NB4 (cell line): ENCODE measurements around the gene NAA80.

Source experiments
- DNase-seq: peaks from one replicate; pipeline ENCODE4 v3.0.0; 2010; ENCODE audit warnings: low read depth
- H3K4me3 ChIP-seq: one replicate; pipeline ENCODE4 v1.5.1; 2011; ENCODE audit warnings: mild to moderate bottlenecking, low read depth, low read length, moderate library complexity
- MYC ChIP-seq: IDR thresholded peaks from 2 replicates; pipeline ENCODE4 v1.6.1; 2011; ENCODE audit warnings: low read depth, low read length
- POLR2A ChIP-seq: IDR thresholded peaks from 2 replicates; pipeline ENCODE4 v1.6.1; 2011; ENCODE audit warnings: mild to moderate bottlenecking; ENCODE audit not compliant: insufficient read length; ENCODE audit errors: extremely low read depth
- TF ChIP-seq, protein P1 (sequence below): IDR thresholded peaks from 2 replicates; pipeline ENCODE4 v1.6.1; 2011; ENCODE audit warnings: low read depth, low read length
- TF ChIP-seq, protein P2 (sequence below): IDR thresholded peaks from one replicate; pipeline ENCODE4 v1.5.1; 2012; ENCODE audit warnings: low read depth, low read length

Gene NAA80

DNA sequence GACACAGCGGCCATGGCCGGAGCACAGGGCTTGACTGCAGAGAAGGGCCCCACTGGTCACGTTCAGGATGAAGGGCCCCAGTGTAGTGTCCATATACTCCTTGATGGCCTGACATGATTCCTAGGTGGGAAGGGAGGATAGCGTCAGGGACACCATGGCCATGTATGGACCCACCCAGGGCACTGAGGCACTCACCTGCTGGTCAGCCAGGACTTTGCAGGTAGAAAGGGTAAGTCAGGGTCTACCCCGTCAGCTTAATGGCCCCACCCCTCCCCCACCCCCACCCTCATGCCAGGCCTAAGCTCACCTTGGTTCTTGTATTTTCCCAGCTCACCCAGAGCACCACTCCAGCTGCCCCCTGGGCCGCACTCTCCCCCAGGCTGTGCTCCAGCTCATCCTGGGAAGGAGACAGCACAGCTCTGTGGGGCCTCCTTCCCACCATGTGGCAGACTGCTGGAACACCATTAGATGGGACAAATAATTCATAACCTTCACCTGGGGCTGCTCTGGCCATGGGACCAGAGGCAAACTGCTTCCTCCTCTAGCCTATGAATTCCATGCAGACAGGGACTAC is 1.6 kb upstream of the NAA80 start:
- DNase-seq, result no peak
- no peak overlapping the region for H3K4me3 ChIP-seq
- TF ChIP-seq, protein P1, sequence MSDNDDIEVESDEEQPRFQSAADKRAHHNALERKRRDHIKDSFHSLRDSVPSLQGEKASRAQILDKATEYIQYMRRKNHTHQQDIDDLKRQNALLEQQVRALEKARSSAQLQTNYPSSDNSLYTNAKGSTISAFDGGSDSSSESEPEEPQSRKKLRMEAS, result no peak
- TF ChIP-seq, protein P2, sequence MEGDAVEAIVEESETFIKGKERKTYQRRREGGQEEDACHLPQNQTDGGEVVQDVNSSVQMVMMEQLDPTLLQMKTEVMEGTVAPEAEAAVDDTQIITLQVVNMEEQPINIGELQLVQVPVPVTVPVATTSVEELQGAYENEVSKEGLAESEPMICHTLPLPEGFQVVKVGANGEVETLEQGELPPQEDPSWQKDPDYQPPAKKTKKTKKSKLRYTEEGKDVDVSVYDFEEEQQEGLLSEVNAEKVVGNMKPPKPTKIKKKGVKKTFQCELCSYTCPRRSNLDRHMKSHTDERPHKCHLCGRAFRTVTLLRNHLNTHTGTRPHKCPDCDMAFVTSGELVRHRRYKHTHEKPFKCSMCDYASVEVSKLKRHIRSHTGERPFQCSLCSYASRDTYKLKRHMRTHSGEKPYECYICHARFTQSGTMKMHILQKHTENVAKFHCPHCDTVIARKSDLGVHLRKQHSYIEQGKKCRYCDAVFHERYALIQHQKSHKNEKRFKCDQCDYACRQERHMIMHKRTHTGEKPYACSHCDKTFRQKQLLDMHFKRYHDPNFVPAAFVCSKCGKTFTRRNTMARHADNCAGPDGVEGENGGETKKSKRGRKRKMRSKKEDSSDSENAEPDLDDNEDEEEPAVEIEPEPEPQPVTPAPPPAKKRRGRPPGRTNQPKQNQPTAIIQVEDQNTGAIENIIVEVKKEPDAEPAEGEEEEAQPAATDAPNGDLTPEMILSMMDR, result no peak
- TF ChIP-seq MYC (no peak), POLR2A (no peak)

DNA sequence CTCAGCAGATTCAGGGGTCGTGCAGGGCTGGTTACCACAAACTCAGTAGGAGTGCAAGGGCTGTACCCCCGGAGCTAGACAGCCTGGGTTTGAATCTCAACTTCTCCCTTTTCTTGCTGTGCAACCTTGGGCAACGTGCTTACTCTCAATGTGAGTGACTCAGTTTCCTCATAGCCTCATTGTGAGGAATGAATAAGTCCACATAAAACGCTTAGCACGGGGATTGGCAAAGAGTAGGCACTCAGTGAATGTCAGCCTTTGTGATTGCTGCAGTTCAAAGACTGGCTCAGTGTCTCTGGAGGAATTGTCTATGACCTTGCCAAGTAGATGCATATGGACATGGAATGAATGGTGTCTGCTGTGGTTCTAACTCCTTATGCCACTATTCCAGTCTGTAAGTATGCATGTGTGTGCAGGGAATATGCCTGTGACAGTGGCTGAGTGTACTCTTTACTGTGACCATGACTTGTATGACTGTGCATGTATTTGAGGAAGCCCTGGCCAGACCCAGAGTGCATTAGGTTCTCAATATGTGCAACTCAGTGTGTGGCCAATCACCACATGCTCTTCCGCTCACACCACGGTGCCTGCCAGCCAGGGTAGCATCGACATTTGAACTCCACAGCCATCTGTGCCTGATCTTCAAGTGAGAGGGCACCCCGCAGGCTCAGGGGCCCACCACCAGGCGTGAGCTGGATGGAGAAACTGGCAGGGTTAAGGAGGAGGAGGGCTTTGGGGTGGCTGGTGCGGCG is 900 bp upstream of the NAA80 start:
- TF ChIP-seq MYC (peak; percentile 84), POLR2A (peak; percentile 28)
- TF ChIP-seq, protein P1, result peak; percentile 93
- TF ChIP-seq, protein P2, result no peak
- peak; percentile 79 for DNase-seq
- peak overlapping the region; percentile 72 for H3K4me3 ChIP-seq

DNA sequence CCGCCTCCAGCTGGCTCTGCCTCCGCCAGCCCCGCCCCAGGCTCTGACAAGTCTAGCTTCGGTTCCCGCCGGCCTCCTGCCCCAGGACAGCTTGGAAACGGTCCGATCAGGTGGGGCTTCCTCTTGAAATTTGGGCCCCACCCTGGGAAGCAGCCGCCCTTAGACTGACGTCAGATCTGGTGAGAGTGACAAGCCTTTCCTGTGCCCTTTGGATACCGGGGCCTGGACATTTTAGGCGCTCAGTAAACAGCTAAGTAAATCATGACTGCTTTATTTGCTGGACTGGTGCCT is 378 bp upstream of the NAA80 start:
- H3K4me3 ChIP-seq, result peak overlapping the region; percentile 72
- DNase-seq, result no peak
- TF ChIP-seq POLR2A (no peak), MYC (peak; percentile 62)
- TF ChIP-seq, protein P2, result no peak
- TF ChIP-seq, protein P1, result no peak

DNA sequence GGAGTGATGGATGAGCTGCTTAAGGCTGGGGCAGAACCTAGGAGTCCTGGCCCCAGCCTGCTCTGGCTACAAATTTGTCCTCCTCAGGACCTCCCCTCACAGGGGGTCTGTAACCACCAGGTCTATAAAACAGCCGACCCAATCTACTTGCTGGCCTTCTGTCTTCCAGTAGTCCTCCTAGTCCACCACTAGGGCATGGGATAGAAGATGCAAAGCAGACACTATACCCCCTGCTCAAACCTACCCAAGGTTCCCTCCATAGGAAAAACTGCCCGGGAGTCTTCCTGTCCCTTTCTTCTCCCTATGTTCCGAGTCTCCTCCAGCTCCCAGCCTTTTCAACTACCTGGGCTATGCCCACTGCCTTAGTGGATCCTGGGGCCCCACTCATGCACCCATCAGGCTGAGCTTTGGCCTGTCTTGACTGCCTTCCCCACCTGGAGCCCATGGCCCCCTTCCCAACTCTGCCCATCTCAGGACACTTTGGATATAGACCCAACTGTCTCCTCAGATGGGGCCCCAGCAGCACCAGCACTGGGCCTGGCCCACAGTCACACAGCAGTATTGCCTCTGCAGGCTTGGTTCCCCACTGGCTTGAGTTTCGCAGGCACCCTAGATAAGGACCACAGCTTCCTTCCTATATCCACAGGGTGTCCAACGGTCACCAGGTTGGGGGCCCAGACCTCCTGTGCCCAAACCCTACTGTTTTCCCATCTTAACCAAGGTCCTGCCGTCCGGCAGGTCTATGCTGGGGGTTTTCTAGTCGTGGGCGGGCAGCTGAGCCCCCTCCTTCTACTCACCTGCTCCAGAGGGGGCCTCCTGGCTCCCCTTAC is 1.1 kb downstream of the NAA80 start:
- H3K4me3 ChIP-seq, result peak overlapping the region; percentile 78
- TF ChIP-seq, protein P2, result peak; percentile 24
- TF ChIP-seq, protein P1, result 0 out of 2 replicates have a peak, but pooled peaks have one; percentile 33
- TF ChIP-seq POLR2A, result no peak
- peak; percentile 33; the same call in 1 of the 2 replicates for TF ChIP-seq MYC
- DNase-seq, result peak; percentile 71

DNA sequence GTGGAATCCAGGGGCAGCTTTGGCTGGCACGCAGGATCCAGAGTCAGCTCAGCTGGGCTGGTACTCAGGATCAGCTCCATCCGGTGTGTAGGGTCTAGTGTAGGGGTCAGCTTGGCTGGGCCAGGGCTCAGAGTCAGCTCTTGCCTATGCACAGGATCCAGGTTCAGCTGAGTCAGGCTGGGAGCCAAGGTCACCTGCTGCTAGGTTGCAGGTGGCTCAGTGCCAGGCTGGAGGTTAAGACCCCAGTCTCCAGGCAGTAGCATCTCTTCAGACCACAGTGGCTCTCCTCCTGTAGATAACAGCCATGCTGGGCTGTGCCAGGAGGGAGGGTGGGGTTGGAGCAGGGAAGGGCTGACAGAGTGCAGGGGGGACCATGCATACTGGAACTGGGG is 1.8 kb downstream of the NAA80 start:
- TF ChIP-seq POLR2A (no peak), MYC (no peak)
- TF ChIP-seq, protein P1, result no peak
- TF ChIP-seq, protein P2, result no peak

More for the DNA sequence above, 1.8 kb downstream of the NAA80 start:
- DNase-seq, result no peak
- H3K4me3 ChIP-seq, result peak overlapping the region; percentile 78
